ENCODE data around the gene C5orf63. TPM values are rescaled to one million over a fixed set of nuclear protein-coding genes. Genes with fewer than 3 reads are reported as not detected.
A peak's percentile ranks its signal among the peaks of the same experiment; 100 is the strongest.

C5orf63 gene
- total RNA-seq, 2 experiments from 2014 or later, result 9.5 TPM

GRCh38 chr5:127038550-127038949 lies 34.8 kb downstream of the C5orf63 start:
- H3K27me3 Mint-ChIP-seq, result no peaks in the 10 kb centered on the region
- H3K27ac Mint-ChIP-seq, result no peak overlapping the region
- H3K4me3 Mint-ChIP-seq, result no peak overlapping the region
- H3K4me1 Mint-ChIP-seq (ENCODE audit: low read depth), result no peaks in the 10 kb centered on the region
- TF ChIP-seq CTCF (IDR thresholded peaks at IDR 0.05), result no peak
- CTCF ChIA-PET, result no interaction called here
- POLR2A ChIA-PET, result no interaction called here
- no peak for ATAC-seq
- intact Hi-C loops (cut with micrococcal nuclease), result no loop called here
- H3K36me3 Mint-ChIP-seq (ENCODE audit: low read depth), result no peaks in the 10 kb centered on the region
- no peak for DNase-seq
- H3K9me3 Mint-ChIP-seq, result no peaks in the 10 kb centered on the region

- no peaks in the 10 kb centered on the region for H3K36me3 Mint-ChIP-seq (ENCODE audit: low read depth)
- H3K27me3 Mint-ChIP-seq, result peaks cover 7% of the 10 kb centered on the region
- ATAC-seq (no peak), DNase-seq (no peak)
- no peak overlapping the region for H3K27ac Mint-ChIP-seq
- CTCF ChIA-PET, result interaction anchor here (0.9 to 1.9 kb wide), 3 partner anchors 14 to 116 kb away, joined by 3 to 8 read pairs (median 4); no protein-coding TSS in a partner anchor
- peak overlapping the region; percentile 87 for H3K4me3 Mint-ChIP-seq
- POLR2A ChIA-PET, result interaction anchor here (0.9 to 3.1 kb wide), 4 partner anchors 17 to 254 kb away, joined by 3 to 14 read pairs (median 4); partner anchors contain the start of genes C5orf63 and LMNB1
- intact Hi-C loops (cut with micrococcal nuclease), result no loop called here
- no peaks in the 10 kb centered on the region for H3K9me3 Mint-ChIP-seq
- no peak for TF ChIP-seq CTCF (IDR thresholded peaks at IDR 0.05)
- peaks cover 17% of the 10 kb centered on the region for H3K4me1 Mint-ChIP-seq (ENCODE audit: low read depth)
Observed at GRCh38 chr5:127031863-127032232, 41.5 kb downstream of the C5orf63 start.

- ChIA-PET CTCF (interaction anchor here (0.9 to 1.9 kb wide), 4 partner anchors 15 to 178 kb away, joined by 3 to 8 read pairs (median 4); no protein-coding TSS in a partner anchor), POLR2A (interaction anchor here (0.6 to 3.1 kb wide), 6 partner anchors 9 to 254 kb away, joined by 3 to 14 read pairs (median 3); partner anchors contain the start of genes C5orf63 and LMNB1)
- intact Hi-C loops (cut with micrococcal nuclease), result no loop called here
- no peak for ATAC-seq
- Mint-ChIP-seq H3K4me1 (ENCODE audit: low read depth) (peaks cover 17% of the 10 kb centered on the region), H3K27ac (peak overlapping the region; percentile 68), H3K9me3 (no peaks in the 10 kb centered on the region), H3K4me3 (peak overlapping the region; percentile 87), H3K36me3 (ENCODE audit: low read depth) (no peaks in the 10 kb centered on the region), H3K27me3 (peaks cover 7% of the 10 kb centered on the region)
- no peak for TF ChIP-seq CTCF (IDR thresholded peaks at IDR 0.05)
- peak; percentile 34 for DNase-seq
Observed at GRCh38 chr5:127031147-127031862, 42.0 kb downstream of the C5orf63 start.

- Mint-ChIP-seq H3K27ac (peak within 1 kb of the TSS; percentile 70), H3K9me3 (no peaks in the 10 kb centered on the region), H3K27me3 (peaks cover 7% of the 10 kb centered on the region), H3K36me3 (ENCODE audit: low read depth) (no peaks in the 10 kb centered on the region), H3K4me3 (peak within 1 kb of the TSS; percentile 87), H3K4me1 (ENCODE audit: low read depth) (peaks cover 17% of the 10 kb centered on the region)
- peak; percentile 28 for TF ChIP-seq CTCF (IDR thresholded peaks at IDR 0.05)
- ChIA-PET POLR2A (interaction anchor here (0.9 to 3.1 kb wide), 3 partner anchors 10 to 253 kb away, joined by 3 to 14 read pairs (median 3); partner anchors contain the start of gene LMNB1), CTCF (interaction anchor here (1.0 to 1.9 kb wide), 2 partner anchors 16 to 177 kb away, joined by 3 to 8 read pairs; no protein-coding TSS in a partner anchor)
- intact Hi-C loops (cut with micrococcal nuclease), result no loop called here
- peak; percentile 98 for ATAC-seq
- DNase-seq, result peak; percentile 94
Observed at GRCh38 chr5:127030259-127031146, 42.8 kb downstream of the C5orf63 start, which contains the start of gene MARCHF3. Gene MARCHF3 (minus strand): TSS chr5:127030558. CDS start chr5:126918171, 112,387 bp downstream.

All from activated CD8-positive, alpha-beta T cell treated with anti-CD3 and anti-CD28 coated beads for 36 hours (primary cell).